GM19238 (cell line): ENCODE results near the gene ADAT1.
"Not testable (repeated sequence)": the region's sequence is repeated elsewhere in the genome, so short reads cannot be mapped to it uniquely, and the experiment has no call there.

Source experiments
- DNase-seq: peaks from one replicate; pipeline ENCODE4 v3.0.0; 2011; ENCODE audit warnings: low spot score; ENCODE audit not compliant: insufficient read length

The ADAT1 gene

DNA sequence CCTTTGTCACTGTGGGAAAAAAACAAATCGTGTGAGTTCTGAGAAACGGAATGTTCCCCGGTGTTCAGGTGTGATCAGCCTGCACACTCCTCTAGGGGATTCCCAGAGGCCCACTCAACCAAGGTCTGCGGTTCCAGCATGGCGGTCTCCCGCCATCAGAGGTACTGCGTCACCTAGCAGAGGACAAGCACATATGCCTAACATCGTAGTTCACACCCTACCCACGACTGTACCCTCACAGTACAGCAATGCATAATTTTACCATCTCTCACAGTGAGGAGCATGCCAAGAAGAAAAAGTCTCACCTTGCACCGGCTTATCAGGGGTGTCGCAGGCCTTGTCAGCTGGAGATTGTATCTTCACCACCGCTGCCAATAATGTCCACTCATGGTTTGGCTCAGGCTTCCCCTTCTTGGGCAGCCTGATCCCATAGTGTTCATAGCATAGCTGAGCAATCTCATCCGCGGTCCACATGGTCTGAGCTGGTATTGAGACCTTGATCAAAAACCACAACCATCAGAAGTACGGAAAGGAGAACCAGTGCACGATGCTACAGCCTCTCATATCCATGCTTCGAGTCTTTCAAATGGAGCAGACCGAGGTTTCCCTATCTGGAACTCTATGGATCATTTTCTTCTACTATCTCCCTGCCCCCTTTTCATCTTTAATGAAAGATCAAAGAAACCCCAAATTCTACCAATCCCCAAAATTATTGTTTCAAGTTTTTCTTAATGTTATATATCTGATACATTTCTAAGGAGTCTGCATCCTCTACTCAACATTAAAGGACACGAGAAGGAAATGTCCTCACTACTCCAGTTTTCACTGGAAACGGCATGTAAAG, 2.5 kb downstream of the ADAT1 start:
- no peak for DNase-seq

DNA sequence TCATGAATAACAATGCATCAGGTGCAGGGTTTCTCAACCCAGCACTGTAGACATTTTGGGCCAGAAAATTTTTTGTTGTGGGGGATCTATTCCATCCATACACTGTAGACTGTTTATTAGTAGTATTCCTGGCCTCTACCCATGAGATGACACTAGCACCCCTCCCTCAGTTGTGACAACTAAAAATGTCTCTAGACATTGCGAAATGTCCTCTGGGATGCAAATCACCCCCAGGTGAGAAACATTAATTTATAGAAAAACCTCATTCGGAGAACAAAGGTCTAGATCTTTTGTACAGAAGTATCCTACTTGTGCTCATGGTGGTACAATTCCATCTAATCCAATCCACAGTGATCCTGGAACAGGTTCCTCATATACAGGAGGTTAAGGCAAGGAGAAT, 4.3 kb downstream of the ADAT1 start:
- no peak for DNase-seq

GRCh38 chr16:75617121-75617520, 6.0 kb downstream of the ADAT1 start:
- no peak for DNase-seq

GRCh38 chr16:75616521-75617010, 6.5 kb downstream of the ADAT1 start:
- no peak for DNase-seq

DNA sequence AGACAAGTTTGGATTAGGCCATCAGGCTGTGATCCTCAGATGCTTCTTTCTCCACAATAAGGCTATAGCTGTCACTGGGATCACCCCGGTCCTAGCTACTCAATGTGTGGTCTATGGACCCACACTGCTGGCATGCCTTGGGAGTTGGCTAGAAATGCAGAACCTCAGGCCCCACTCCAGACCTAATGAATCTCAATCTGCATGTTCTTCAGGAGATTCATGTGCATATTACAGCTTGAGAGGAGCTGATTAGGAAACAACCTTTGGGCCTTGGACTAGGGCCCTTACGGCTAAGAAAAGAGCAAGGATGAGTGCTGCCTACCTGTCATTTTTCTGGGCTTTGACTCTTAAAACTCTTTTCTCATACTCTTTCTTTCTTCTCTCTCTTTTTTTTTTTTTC, 7.5 kb downstream of the ADAT1 start:
- no peak for DNase-seq

GRCh38 chr16:75614066-75614897, 8.8 kb downstream of the ADAT1 start:
- DNase-seq, result no peak

DNA sequence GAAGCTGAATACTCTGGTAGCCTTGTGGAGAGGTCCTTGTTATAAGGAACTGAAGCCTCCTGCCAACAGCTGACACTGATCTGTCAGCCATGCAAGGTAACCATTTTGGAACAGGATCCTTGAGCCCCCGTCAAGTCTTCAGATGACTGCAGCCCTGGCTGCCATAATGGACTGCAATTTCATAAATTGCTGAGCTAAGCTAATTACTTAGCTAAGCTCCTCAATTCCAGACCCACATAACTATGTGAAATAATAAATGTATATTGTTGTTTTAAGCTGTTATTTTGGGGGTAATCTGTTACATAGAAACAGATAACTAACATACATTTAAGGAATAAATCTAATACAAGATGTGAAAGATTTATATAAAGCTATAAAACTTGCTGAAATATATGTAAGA, 16.6 kb downstream of the ADAT1 start:
- DNase-seq, result no peak

DNA sequence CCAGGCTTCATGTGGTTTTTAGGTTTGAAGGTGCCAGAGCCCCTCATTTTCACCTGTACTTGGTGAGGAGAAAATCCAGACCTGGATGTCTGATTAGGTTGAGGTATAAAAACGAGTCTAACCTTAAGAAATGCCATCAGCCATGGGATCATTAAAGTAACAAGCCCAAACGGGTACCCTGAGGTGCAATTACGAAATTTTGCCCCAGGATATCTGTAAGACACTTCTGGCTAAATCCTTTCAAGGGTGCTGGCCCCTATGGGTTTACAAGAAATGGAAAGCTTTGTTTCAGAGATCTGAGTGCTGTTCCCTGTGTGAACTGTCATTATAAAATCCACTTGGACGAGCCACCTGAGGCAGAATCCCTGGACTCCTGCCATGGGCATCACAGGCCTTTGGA, 19.8 kb downstream of the ADAT1 start:
- no peak for DNase-seq

DNA sequence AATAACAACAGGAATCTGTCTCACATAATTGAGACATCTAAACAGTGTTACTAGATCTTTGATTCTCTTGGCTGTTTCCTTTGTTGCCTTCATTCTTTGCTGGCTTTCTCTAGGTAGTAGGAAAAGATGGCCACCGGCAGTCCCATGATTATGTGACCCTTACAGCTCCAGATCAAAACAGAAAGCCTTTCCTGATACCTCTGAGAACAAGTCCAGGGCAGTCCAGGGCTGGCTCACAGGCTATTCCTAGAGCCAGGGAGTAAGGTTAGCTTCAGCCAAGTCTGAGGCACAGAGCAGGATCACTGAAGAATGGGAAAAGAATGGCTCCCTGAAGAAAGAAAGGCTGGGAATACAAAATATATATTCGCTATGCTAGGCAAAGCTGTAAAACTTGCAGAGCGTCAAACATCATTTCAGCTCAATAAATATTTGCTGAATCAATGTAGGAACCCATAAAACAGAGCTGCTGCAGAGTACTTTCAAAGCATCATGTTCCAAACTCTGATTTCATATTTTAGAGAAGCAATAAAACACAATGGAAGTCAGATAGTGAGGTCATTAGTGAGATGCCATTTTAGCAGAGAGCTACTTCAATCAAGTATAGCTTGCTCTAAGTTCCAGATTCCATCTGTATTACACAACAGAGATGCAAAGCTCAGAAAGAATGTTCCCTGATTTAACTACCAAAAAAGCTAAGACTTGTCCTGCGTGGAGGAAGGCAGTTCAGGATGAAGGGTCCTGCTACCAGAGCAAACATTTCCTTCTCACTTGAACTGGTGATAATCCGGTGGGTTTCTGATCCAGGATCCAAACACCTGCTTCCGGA, 23.4 kb downstream of the ADAT1 start:
- DNase-seq, result no peak

DNA sequence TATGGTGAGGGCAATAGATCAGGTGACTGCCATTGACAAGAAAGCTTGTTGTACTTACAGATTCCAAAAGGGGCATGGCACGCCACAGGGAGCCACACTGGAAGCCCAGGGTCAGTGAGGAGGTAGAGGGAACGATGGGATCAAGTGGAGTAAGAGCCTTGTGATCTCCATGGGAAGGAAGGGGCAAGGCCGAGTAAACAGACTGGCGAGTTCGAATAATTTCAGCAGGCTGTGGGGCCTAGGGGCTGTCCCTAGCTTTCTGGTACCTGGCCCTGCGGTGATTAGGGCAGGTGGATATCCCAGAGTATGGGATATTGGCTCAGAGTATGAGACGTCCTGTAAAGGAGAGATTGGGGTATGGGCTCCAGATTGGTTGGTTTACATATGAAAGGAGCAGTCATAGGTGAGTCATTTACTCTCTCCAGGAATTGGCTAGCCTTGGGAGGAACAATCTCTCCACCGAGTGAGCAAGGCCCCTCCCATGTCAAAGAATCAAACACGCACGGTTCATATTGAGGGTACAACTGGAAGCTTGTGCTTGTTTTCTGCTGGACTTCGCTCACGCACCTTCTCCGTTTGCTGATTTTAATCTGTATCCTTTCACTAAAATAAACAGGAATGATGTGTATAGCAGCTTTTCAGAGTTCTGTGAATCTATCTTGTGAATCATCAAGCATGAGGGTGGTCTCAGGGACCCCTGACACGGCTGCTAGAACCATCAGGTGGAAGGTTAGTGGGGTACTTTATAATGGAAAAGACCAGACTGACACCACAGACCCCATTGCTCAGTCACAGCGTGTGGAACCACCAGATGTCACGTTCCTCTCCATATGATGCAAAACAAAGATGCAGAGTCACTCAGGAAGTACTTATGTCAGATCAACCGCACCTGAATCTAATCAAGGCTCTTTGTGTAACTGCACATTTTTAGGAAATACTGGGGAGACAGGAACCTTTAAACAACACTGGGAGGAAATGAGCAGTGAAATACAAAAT, 29.0 kb downstream of the ADAT1 start:
- no peak for DNase-seq

GRCh38 chr16:75593308-75593707, 29.8 kb downstream of the ADAT1 start:
- no peak for DNase-seq

DNA sequence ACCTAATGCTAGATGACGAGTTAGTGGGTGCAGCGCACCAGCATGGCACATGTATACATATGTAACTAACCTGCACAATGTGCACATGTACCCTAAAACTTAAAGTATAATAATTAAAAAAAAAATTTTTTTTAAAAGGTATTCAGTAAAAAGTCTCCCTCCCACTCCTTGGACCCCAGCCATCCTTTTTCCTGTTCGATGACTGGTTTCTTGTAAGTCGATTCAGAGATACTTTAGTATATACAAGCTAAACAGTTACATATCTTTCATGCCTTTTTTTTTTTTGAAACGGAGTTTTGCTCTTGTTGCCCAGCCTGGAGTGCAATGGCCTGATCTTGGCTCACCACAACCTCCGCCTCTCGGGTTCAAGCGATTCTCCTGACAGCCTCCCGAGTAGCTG, 31.2 kb downstream of the ADAT1 start:
- not testable (repeated sequence) for DNase-seq

DNA sequence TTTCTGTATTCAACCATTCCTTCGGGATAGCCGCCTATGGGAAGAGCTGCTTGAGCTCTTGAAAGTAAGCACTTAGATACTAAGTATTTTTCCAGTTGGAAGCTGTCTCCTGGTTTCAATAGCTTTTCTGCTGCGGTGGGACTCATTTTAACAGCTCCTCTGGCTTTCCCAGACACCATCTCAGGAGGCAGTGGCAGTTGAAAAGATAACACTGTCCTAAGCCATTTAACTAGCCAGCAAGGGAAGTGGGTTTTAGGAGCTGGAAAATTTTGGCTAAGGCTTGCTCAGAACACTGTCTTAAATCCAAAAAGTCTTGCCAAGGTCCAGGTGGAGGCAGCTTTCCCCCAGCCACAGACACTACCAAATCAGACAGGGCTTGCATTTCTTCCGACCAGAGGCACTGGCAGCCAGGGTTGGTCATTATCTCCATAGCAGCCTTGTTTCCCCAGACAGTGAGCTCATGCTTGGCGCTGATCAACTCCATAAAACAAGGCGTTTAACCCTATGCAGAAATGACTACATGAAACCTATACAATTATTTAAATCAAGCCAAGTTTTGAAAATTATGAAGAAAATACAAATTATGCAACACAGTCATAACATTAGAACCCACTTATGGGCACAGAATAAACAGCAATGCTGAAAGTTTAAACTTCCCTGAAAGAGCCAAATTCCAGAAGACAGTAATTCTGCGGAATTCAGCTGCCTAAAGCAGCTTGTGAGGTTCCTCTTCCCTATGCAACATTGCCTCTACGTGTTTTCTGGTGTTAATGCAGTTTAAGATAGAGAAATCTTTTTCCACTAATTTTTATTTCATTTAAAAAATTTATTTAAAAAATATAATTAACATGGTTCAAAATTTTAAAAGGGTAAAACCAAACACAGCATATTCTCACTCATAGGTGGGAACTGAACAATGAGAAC, 31.9 kb downstream of the ADAT1 start:
- DNase-seq, result no peak

DNA sequence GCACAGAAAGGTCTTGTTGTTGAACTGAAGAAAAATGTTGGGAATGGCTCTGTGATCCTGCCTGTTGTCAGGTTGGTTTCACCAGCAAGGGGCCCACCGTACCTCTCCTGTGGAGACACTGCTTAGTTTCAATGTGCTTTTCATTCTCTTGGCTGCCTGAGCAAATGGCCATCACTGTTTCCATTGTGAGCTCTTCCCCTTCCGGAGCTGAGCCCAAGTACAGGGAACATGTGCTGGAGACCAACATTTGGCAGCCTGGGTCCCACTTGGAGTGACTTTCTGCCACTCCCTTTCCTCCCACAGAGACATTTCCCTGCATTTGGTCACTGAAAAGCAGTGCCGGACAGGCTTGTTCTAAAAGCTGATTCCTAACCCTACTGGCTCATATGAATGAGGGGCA, 33.8 kb downstream of the ADAT1 start:
- no peak for DNase-seq

GRCh38 chr16:75588716-75589115, 34.4 kb downstream of the ADAT1 start:
- no peak for DNase-seq

GRCh38 chr16:75584108-75584507, 39.0 kb downstream of the ADAT1 start:
- DNase-seq, result no peak

- DNase-seq, result no peak
These were observed 43.7 kb downstream of the ADAT1 start for GRCh38 chr16:75579281-75579834.

DNA sequence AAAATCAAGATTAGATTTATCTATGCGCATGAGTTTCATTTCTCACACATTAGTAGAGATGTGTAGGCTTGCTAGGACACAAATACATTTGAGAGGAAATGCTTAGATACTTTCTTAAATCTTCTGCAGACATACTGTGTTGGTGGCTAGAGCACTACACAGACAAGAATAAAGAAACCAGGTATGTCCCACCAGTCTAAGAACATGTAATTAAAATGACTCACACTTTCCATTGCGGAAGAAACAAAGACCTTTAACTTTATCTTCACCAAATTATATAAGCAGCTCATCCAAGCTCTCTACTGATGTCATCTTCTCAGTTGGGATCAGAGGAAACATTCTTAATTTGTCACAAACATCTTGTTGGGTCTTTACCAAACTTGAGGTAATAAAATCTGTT, 44.4 kb downstream of the ADAT1 start:
- DNase-seq, result no peak

DNA sequence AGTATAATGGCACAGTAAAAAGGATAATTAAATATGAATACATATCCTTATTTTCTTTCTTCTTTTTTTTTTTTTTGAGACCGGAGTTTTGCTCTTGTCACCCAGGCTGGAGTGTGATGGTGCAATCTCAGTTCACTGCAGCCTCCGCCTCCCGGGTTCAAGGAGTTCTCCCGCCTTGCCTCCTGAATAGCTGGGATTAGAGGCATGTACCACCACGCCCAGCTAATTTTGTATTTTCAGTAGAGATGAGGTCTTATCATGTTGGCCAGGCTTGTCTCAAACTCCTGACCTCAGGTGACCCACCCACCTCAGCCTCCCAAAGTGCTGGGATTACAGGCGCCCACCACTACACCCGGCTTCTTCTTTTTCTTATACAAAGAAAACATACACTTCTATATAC, 44.9 kb downstream of the ADAT1 start:
- DNase-seq, result no peak
